Thyroid gland (tissue), 4 donors: Measurements from ENCODE around the gene MUCL3. TPM values are rescaled to one million over a fixed set of nuclear protein-coding genes. Genes with fewer than 3 reads are reported as not detected.

ENCODE experiments used
- DNase-seq, 2 donors: peaks; one replicate each; pipeline ENCODE4 v3.0.0-alpha.2; 2019
- H3K27ac ChIP-seq, 3 donors: fragments of 200-600 bp; sonication (generic); 1 replicate in 2 of 3; 2 replicates in 1 of 3; pipeline ENCODE4 v1.5.1; 2016 to 2019; ENCODE audit warnings: mild to moderate bottlenecking in 1 of 3, moderate library complexity in 1 of 3
- H3K27me3 ChIP-seq: fragments of 200-600 bp; sonication (generic); one replicate; pipeline ENCODE4 v1.5.1; 2019
- H3K36me3 ChIP-seq, 2 donors: fragments of 200-600 bp; sonication (generic); one replicate each; pipeline ENCODE4 v1.5.1; 2016 to 2019
- H3K4me1 ChIP-seq, 2 donors: fragments of 200-600 bp; sonication (generic); one replicate each; pipeline ENCODE4 v1.5.1; 2017 to 2019
- H3K4me3 ChIP-seq, 3 donors: fragments of 200-600 bp; sonication (generic); replicated peaks in 1 of 3; 1 replicate in 2 of 3; 2 replicates in 1 of 3; pipeline ENCODE4 v1.5.1; 2016; ENCODE audit warnings: mild to moderate bottlenecking in 1 of 3
- H3K9me3 ChIP-seq: fragments of 200-600 bp; sonication (generic); one replicate; pipeline ENCODE4 v1.5.1; 2017
- CTCF ChIP-seq, 6 experiments: fragments of 200-600 bp in 3 of 6; fragments of 450-650 bp in 3 of 6; sonication (generic) in 3 of 6; IDR thresholded peaks; one replicate each; pipeline ENCODE4 v1.5.1; 2016 to 2019; ENCODE audit warnings: antibody characterized with exemption in 6 of 6, mild to moderate bottlenecking in 2 of 6, inconsistent platforms in 1 of 6, moderate library complexity in 1 of 6
- POLR2A ChIP-seq, 2 donors: fragments of 450-650 bp; IDR thresholded peaks; one replicate each; pipeline ENCODE4 v1.6.1; 2017; ENCODE audit warnings: antibody characterized with exemption in 2 of 2, mild to moderate bottlenecking in 2 of 2, moderate library complexity in 1 of 2
- WGBS, 2 donors: methylation state at CpG; one replicate each; pipeline ENCODE4 v1.1.5; 2017; 5-methylcytosine and 5-hydroxymethylcytosine counted together
- intact Hi-C: fragments of 100-400 bp; cut with DNase I; formaldehyde crosslinking; loops from one replicate; pipeline ENCODE4 v1.15.1; 2023
- total RNA-seq, 4 donors: library from RNA; depleted of rRNA; stranded (reverse); fragments of >200 nt; gene quantifications; one replicate each; pipeline ENCODE4 v1.2.3, GENCODE V29; 2016

MUCL3 gene
- total RNA-seq, 4 donors from 2014 or later: not detected

DNA sequence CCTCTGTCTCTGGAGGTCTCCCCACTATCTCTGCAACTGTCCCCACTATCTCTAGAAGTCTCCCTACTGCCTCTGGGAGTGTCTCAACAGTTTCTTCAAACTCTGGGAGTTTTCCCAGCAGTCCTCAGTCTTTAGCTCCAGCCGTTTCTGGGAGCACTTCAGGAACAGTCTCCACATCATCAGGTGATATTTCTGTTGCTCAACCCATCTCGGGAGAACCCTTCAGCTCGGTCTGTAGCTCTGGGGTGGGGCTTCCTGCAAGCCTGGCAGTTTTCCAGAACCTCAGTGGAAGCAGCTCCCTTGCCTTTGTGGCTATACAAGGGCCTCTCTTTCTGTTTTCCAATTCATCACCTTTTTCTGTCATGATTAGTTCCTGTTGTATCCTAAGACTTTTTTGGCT lies 5.8 kb upstream of the MUCL3 start:
- peaks cover 0 to 9% of the 10 kb centered on the region in 2 donors for H3K4me1 ChIP-seq
- DNase-seq: peak; percentile 23 to 51
- intact Hi-C loops: no loop called here
- TF ChIP-seq CTCF (IDR thresholded peaks at IDR 0.05) (no peak), POLR2A (IDR thresholded peaks at IDR 0.05) (no peak)
- no peak overlapping the region for H3K4me3 ChIP-seq
- no peaks in the 10 kb centered on the region for H3K9me3 ChIP-seq
- no peaks in the 10 kb centered on the region for H3K36me3 ChIP-seq
- no peak overlapping the region for H3K27ac ChIP-seq
- 4 to 8% methylated on average over 3 of the region's 3 CpGs for WGBS, 2 donors
- H3K27me3 ChIP-seq: no peaks in the 10 kb centered on the region

DNA sequence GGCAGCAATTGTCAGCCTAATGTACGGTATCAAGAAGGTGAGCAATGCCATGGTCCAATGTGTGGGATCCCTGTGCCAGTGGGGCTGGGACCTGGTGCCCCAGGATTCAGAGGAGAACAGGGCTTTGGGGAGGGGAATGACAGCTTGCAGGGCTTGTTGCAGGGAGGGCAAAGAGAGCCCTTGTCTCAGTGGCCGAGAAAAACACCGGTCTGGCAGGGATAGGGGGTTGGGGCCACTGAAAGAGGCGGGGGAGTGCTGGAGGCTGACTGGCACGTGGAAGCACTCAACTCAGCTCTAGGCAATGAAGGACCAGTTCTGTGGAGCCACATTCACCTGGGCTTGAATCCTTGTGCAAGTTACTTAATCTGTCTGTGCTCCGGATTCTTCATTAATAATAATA lies 3.5 kb upstream of the MUCL3 start:
- H3K4me1 ChIP-seq: peaks cover 2 to 6% of the 10 kb centered on the region in 2 donors
- intact Hi-C loops: no loop called here
- H3K36me3 ChIP-seq: no peaks in the 10 kb centered on the region
- no peak for TF ChIP-seq CTCF (IDR thresholded peaks at IDR 0.05)
- no peak for TF ChIP-seq POLR2A (IDR thresholded peaks at IDR 0.05)
- no peaks in the 10 kb centered on the region for H3K9me3 ChIP-seq
- H3K27ac ChIP-seq: no peak overlapping the region
- 59 to 60% methylated on average over 5 to 6 of the region's 6 CpGs for WGBS, 2 donors
- no peaks in the 10 kb centered on the region for H3K27me3 ChIP-seq
- no peak overlapping the region for H3K4me3 ChIP-seq
- peak in 1 of 2 donors; percentile 28 for DNase-seq

- intact Hi-C loops: no loop called here
- DNase-seq: no peak
- Histone ChIP-seq H3K27ac (no peak overlapping the region), H3K4me1 (peaks cover 8 to 15% of the 10 kb centered on the region in 2 donors), H3K27me3 (no peaks in the 10 kb centered on the region), H3K4me3 (no peak overlapping the region), H3K36me3 (no peaks in the 10 kb centered on the region), H3K9me3 (no peaks in the 10 kb centered on the region)
- WGBS, 2 donors: 67 to 76% methylated on average over 4 of the region's 4 CpGs
- no peak for TF ChIP-seq POLR2A (IDR thresholded peaks at IDR 0.05)
- TF ChIP-seq CTCF (IDR thresholded peaks at IDR 0.05): no peak
Measured at GRCh38 chr6:30938730-30939129, 2.0 kb upstream of the MUCL3 start.

GRCh38 chr6:30939473-30939872 lies 1.3 kb upstream of the MUCL3 start:
- intact Hi-C loops: no loop called here
- Histone ChIP-seq H3K27ac (no peak overlapping the region), H3K36me3 (no peaks in the 10 kb centered on the region), H3K27me3 (no peaks in the 10 kb centered on the region), H3K9me3 (no peaks in the 10 kb centered on the region), H3K4me3 (no peak overlapping the region), H3K4me1 (peaks cover 8 to 15% of the 10 kb centered on the region in 2 donors)
- no peak for TF ChIP-seq POLR2A (IDR thresholded peaks at IDR 0.05)
- no peak for TF ChIP-seq CTCF (IDR thresholded peaks at IDR 0.05)
- WGBS, 2 donors: 72 to 82% methylated on average over 3 of the region's 3 CpGs
- DNase-seq: no peak

DNA sequence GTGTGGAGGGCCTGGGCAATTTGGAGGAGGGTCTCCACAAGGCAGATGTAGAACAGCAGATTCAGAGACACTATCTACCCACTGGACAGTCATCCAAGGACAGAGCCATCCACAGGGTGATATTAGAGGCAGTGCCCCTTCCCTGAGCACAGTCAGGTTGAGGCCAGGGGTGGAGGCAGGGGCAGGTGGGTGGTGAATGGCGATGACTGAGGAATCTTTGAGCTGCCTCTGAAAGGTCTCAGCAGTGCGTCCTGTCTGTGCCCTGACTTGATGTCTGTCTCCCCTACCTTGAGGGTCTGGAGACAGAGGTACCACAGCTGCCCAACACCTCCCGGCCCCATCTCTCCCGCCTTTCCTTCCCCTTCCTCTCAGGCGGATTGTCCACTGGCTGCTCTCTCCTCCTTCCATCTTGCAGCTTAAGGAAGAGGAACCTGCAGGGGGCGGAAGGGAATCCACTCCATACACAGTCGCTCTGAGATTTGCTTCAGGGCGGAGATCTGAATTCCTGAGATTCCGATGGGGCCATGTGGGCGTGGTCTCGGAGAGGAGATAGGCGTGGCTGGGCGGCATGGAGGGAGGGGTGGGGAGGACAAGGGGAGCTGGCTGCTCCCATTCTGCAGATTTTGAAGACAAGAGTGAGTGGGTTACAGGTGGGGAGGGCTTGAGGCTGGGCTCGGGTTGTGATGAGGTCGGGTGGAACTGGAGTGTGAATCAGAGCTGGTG lies 1.7 kb downstream of the MUCL3 start:
- TF ChIP-seq CTCF (IDR thresholded peaks at IDR 0.05): peak in 4 of 6 experiments; percentile 55 to 78 (median 60)
- TF ChIP-seq POLR2A (IDR thresholded peaks at IDR 0.05): peak in 1 of 2 donors; percentile 16
- 16 to 19% methylated on average over 14 to 15 of the region's 15 CpGs for WGBS, 2 donors
- Histone ChIP-seq H3K27ac (no peak overlapping the region), H3K9me3 (no peaks in the 10 kb centered on the region), H3K27me3 (no peaks in the 10 kb centered on the region), H3K4me3 (no peak overlapping the region), H3K4me1 (peaks cover 8 to 12% of the 10 kb centered on the region in 2 donors), H3K36me3 (no peaks in the 10 kb centered on the region)
- peak; percentile 81 to 93 for DNase-seq
- intact Hi-C loops: no loop called here
